Cardiac fibroblast (primary cell): ENCODE measurements around the gene RPL41.
A peak's percentile ranks its signal among the peaks of the same experiment; 100 is the strongest.
"Not testable (repeated sequence)": the region's sequence is repeated elsewhere in the genome, so short reads cannot be mapped to it uniquely, and the experiment has no call there.

ENCODE experiments used
- DNase-seq, 2 donors: peaks; one replicate each; pipeline versions ENCODE4 v3.0.0 to v3.0.0-alpha.2; 2010; ENCODE audit warnings: low read depth in 2 of 2
- H3K4me3 ChIP-seq, 2 donors: replicated peaks in 1 of 2; 1 replicate in 1 of 2; 2 replicates in 1 of 2; pipeline ENCODE4 v1.5.1; 2011; ENCODE audit warnings: low read depth in 2 of 2, low read length in 2 of 2, mild to moderate bottlenecking in 2 of 2, moderate library complexity in 1 of 2
- TF ChIP-seq, protein P1 (sequence below): IDR thresholded peaks from one replicate; pipeline ENCODE4 v1.5.1; 2011; ENCODE audit warnings: low read depth, mild to moderate bottlenecking, low read length, inconsistent platforms

RPL41 gene

DNA sequence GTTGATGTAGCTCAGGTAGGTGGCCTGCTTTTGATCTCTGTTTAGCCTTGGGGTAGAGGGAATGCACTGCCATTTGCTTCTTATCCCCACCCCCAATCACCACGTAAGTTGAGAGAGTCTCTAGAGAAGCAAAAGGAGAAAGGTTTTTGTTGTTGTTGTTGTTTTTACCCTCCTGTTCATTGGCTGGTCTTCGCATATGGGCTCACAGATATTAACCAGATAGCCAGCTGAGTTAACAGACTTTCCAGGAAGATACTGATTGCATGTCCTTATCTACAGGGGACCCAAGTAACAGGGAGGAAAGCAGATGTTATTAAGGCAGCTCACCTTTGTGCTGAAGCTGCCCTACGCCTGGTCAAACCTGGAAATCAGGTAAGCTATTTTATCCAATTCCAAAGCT, 9.2 kb upstream of the RPL41 start:
- TF ChIP-seq, protein P1, sequence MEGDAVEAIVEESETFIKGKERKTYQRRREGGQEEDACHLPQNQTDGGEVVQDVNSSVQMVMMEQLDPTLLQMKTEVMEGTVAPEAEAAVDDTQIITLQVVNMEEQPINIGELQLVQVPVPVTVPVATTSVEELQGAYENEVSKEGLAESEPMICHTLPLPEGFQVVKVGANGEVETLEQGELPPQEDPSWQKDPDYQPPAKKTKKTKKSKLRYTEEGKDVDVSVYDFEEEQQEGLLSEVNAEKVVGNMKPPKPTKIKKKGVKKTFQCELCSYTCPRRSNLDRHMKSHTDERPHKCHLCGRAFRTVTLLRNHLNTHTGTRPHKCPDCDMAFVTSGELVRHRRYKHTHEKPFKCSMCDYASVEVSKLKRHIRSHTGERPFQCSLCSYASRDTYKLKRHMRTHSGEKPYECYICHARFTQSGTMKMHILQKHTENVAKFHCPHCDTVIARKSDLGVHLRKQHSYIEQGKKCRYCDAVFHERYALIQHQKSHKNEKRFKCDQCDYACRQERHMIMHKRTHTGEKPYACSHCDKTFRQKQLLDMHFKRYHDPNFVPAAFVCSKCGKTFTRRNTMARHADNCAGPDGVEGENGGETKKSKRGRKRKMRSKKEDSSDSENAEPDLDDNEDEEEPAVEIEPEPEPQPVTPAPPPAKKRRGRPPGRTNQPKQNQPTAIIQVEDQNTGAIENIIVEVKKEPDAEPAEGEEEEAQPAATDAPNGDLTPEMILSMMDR: no peak
- no peak for DNase-seq
- H3K4me3 ChIP-seq: no peak overlapping the region

DNA sequence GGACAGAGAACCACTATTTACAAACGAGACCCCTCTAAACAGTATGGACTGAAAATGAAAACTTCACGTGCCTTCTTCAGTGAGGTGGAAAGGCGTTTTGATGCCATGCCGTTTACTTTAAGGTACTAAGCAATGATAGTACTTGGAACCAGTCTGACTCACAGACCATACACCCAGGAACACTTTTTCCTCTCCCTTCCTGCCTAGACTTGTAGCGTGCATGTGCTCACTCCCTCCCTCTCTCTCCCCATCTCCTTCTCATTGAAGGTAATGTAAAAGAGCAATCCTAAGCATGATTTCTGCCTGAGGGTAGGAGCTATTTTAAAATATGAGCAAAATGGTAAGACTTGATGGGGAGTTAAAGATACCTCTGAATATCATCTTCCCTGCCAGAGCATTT, 5.9 kb upstream of the RPL41 start:
- no peak for DNase-seq
- TF ChIP-seq, protein P1: no peak
- H3K4me3 ChIP-seq: no peak overlapping the region

DNA sequence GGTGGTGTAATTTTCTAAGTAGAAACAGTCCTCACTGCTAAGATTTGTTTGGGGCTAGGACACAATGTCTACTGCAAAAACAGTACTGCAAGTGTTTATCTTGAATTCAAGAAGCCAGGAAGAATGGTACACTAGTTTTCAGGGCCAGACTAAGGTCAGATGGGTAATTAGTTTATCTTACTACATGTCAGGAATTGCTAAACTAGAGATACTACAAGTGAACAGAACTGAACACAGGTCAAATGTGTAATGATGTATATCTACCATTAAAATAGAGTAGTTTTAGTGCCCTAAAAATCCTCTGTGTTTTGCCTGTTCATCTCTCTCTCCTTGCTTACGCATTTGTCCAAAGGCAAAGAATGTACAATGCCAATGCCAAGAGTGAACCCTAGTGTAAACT, 2.3 kb upstream of the RPL41 start:
- DNase-seq: no peak
- no peak overlapping the region for H3K4me3 ChIP-seq
- TF ChIP-seq, protein P1: no peak

DNA sequence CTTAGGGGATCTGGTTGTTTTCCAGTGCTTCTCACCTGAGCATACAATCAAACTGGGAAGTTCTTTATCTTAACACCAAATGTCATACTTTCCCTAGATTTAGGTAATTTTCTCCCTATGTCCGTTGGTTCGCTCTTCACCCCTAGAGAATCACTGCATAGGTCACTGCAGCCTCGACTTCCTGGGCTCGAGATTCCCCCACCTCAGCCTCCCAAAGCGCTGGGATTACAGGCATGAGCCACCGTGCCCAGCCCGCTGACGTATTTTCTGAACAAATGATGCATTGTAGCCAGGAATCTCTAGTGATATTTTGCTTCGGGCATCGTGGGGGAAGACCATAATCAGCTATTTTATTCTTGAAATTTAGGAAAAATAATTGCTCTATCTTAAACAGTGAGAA, 1.1 kb upstream of the RPL41 start:
- H3K4me3 ChIP-seq: peak overlapping the region; percentile 65 to 73
- DNase-seq: peak; percentile 48 to 53
- TF ChIP-seq, protein P1: no peak

DNA sequence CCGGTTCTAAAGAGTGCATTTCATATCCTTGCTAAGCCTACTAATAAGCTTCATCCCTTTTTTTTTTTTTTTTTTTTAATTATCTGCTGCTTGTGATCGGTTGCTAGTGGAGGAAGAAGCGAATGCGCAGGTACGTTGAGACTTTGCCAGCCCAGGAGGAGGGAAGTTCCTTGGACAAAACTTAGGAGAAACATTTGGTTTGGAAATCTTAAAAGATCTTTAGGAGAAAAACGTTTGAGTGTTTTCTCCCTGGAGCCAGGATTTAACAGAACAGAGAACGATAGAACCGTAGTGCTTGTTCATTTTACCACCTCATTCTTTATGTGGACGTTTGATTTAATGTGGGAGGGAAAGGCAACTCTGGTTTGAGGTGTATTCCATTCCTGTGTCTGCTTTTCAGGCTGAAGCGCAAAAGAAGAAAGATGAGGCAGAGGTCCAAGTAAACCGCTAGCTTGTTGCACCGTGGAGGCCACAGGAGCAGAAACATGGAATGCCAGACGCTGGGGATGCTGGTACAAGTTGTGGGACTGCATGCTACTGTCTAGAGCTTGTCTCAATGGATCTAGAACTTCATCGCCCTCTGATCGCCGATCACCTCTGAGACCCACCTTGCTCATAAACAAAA, 761 bp downstream of the RPL41 start:
- peak overlapping the region; percentile 65 to 73 for H3K4me3 ChIP-seq
- DNase-seq: not testable (repeated sequence)

DNA sequence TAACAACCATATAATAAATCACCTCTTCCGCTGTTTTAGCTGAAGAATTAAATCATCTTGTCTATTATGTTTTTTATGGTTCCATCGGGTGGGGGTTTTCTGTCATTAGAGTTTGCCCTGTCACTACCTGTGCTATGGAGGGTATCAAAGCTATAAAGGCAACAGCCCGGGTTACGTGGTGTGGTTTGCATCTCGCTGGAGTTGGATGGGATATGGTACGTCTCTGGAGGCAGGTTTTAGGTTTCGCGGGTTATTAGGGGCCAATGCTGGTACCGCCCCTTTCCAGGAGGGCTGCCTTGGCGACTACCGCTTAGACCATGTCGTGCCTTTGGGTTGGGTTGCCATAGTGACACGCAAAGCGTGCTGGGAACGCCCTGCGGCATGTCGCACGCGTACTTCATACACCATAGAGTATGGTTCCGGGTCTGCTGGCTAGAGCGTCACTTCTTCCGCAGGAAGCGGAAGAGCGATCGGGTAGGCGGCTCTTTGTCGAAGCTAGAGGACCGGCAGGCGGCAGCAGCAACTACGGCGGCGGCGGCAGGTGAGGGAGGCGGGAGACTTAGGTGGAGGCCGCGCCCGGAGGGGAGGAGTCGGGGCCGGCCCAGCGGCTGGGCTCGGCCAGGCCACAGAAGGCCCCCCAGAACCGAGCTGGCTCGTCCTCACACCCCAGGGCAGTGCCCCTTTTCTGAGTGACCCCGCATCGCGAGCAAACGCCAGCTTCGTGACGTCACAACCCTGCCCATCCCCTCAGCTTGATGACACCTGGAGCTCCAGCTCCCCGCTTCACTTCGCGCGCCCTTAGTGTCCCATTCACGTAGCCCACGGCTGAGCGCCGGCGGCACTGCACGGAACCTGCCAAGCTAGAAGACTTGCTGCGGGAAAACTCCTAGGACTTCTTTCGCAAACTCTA, 1.6 kb downstream of the RPL41 start, which contains the start of gene ZC3H10:
Gene ZC3H10, plus strand, starts transcription at position 489 of the 910 bp plus-strand sequence. CDS start 2,297 bp downstream, outside the sequence.
- TF ChIP-seq, protein P1: peak; percentile 50
- peak; percentile 100 for DNase-seq
- peak within 1 kb of the TSS; percentile 80 to 86 for H3K4me3 ChIP-seq

DNA sequence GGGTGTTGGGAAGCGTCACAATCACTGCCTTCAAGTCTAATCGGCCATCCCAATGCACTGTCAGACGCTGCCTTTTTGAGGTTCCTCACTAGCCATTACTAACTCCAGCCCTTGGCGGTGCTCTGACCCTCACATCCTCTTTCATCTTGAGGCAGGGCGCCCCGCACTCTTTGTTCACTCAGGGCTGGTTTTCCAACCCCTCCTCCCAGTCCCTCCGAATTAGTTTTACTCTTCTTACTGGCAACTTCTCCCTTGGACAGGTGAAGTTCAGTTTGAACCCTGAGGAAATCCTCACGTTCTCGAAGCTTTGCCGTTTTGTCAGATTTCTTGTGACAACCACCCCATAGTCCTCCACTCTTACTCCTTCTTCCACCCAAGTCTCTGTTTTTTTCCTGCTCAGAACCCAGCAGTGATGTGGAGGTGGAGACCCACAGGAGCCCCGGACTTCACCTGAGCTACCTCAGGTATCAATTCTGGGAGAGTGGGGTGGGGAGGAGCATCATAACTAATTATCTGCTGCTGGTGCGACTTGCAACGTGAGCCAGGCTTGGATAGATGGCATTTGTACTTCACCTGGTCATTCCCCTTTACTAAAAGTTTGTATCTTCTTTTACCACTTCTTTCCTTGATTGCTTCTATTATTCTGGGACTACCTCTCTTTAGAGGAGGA, 2.4 kb downstream of the RPL41 start:
- TF ChIP-seq, protein P1: no peak
- no peak for DNase-seq
- peak overlapping the region; percentile 80 to 86 for H3K4me3 ChIP-seq
